ENCODE data around the gene SP2. TPM values are rescaled to one million over a fixed set of nuclear protein-coding genes. Genes with fewer than 3 reads are reported as not detected.

SP2 gene
- total and polyA plus RNA-seq, 2 of the 13 experiments (the other 11 are each of a cell fraction or from before 2014, with no cell fraction given), result 1.4 to 4.8 TPM

DNA sequence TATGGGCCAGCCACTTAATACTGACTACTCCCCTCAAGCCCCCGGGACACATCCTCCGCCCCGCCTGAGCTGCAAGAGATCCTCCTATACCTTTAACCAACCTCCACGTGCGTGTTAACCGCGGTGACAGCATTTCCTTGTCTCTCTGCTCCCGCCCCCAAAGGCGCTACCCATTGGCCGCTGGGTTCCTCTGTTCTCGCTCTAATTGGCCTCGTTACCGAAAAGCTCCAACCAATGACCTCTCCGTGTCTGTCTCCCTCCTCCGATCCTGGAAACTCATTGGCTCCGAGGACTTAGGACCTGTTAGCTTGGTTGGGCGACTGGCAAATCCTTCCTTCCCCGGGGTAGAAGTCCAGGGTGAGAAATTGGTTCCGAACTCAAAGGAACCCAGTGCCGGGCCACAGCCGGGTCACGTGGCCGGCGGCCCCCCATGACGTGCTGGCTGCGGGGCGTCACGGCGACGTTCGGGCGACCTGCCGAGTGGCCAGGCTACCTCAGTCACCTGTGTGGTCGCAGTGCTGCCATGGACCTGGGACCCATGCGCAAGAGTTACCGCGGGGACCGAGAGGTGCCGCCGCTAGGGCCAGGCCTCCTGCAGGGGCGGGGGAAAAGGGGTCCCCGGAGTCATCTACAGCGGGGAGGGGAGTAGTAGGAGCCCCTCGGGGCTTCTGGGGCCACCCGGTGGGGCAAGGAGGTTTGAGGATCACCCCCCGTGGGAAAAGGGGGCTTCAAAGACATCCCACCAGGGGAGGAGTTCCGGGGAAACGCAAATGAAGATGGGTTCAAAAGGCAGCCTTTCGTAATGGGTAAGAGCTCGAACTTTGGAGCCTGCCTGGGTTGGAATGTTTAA is 45.4 kb downstream of the SP2 start, which contains the start of gene PNPO (continued):
- TF ChIP-seq ZNF557 (CRISPR knock-in tag; IDR thresholded peaks at IDR 0.05) (peak; percentile 97), ZSCAN12 (CRISPR knock-in tag; IDR thresholded peaks at IDR 0.05) (peak; percentile 82; the same call in 1 of the 2 replicates), ZNF660 (CRISPR knock-in tag; IDR thresholded peaks at IDR 0.05; ENCODE audit: borderline replicate concordance, low read depth) (no peak), PHF20 (CRISPR knock-in tag; IDR thresholded peaks at IDR 0.05) (peak; percentile 85), ONECUT2 (CRISPR knock-in tag; IDR thresholded peaks at IDR 0.05) (peak; percentile 10; the same call in 1 of the 2 replicates), ZNF160 (CRISPR knock-in tag; IDR thresholded peaks at IDR 0.05) (peak; percentile 89)
- TF ChIP-seq, protein P1, sequence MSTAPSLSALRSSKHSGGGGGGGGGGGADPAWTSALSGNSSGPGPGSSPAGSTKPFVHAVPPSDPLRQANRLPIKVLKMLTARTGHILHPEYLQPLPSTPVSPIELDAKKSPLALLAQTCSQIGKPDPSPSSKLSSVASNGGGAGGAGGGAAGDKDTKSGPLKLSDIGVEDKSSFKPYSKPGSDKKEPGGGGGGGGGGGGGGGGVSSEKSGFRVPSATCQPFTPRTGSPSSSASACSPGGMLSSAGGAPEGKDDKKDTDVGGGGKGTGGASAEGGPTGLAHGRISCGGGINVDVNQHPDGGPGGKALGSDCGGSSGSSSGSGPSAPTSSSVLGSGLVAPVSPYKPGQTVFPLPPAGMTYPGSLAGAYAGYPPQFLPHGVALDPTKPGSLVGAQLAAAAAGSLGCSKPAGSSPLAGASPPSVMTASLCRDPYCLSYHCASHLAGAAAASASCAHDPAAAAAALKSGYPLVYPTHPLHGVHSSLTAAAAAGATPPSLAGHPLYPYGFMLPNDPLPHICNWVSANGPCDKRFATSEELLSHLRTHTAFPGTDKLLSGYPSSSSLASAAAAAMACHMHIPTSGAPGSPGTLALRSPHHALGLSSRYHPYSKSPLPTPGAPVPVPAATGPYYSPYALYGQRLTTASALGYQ (CRISPR knock-in tag; IDR thresholded peaks at IDR 0.05), result peak; percentile 89
- TF ChIP-seq, protein P2, sequence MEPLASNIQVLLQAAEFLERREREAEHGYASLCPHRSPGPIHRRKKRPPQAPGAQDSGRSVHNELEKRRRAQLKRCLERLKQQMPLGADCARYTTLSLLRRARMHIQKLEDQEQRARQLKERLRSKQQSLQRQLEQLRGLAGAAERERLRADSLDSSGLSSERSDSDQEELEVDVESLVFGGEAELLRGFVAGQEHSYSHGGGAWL (CRISPR knock-in tag; IDR thresholded peaks at IDR 0.05), result peak; percentile 92; the same call in 1 of the 2 replicates

DNA sequence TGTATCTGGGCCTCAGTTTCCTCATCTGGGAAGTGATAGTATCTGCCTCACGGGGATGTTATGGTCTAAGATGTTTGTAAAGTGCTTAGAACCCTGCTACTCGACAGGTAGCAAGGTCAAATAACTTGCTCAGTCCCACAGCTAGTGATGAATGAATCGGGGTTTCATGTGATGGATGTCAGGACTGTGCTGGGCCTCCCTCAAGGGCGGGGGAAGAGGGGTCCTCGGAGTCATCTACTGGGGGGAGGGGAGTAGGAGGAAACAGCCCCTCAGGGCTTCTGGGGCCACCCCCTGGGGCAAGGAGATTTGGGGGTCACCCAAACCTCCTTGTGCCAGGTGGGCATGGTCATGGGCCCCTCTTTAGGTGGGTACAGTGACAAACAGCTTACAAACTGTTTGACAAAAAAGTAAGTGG is 46.1 kb downstream of the SP2 start:
- Histone ChIP-seq H4K20me1 (ENCODE audit: insufficient read depth, low read length) (no peaks in the 10 kb centered on the region), H3K79me2 (ENCODE audit: insufficient read depth, low read length) (peaks cover 20% of the 10 kb centered on the region), H3K36me3 (replicated peaks in 1 of 2; ENCODE audit: control insufficient read depth in 1 of 2, insufficient read depth in 2 of 2, low read length in 2 of 2) (peaks cover 6 to 35% of the 10 kb centered on the region in 2 experiments), H3K4me2 (ENCODE audit: low read depth, low read length) (peak overlapping the region; percentile 97), H3K4me3 (replicated peaks in 1 of 3; ENCODE audit: insufficient read depth in 1 of 3, low read depth in 2 of 3, low read length in 3 of 3) (peak overlapping the region; percentile 75 to 87 (median 76)), H3K9ac (ENCODE audit: insufficient read depth, low read depth, low read length) (peak overlapping the region; percentile 90), H2AFZ (ENCODE audit: low read length) (no peak overlapping the region), H3K27me3 (ENCODE audit: control insufficient read depth in 1 of 2, insufficient read depth in 2 of 2, low read length in 2 of 2) (no peaks in the 10 kb centered on the region), H3K27ac (ENCODE audit: extremely low read length, insufficient read depth, low read length) (peak overlapping the region; percentile 95), H3K4me1 (ENCODE audit: insufficient read depth, low read length) (peaks cover 82% of the 10 kb centered on the region), H3K9me3 (ENCODE audit: low read length) (no peaks in the 10 kb centered on the region)
- DNase-seq (ENCODE audit: low spot score) (no peak), ATAC-seq (peak; percentile 26), FAIRE-seq (no peak)
- TSS peak; percentile 64 for BruUV-seq (replicated peaks)
- WGBS (ENCODE audit: low lambda C conversion rate), result 0% methylated on average over 5 of the region's 5 CpGs
- in situ Hi-C loops (cut with HindIII; ENCODE audit: extremely low pct_ligation_motif_present, low pct_unique_long_range_greater_than_20kb) (no loop called here), intact Hi-C loops (cut with micrococcal nuclease; ENCODE audit: unreplicated experiment) (no loop called here)
- ChIA-PET CTCF (ENCODE audit: low intra/inter-chr PET ratio, low total read pairs) (interaction anchor here (1.2 kb wide), 1 partner anchor 28 kb away, joined by 5 read pairs; no protein-coding TSS in a partner anchor), POLR2A (interaction anchor here (1.2 to 3.0 kb wide), 27 partner anchors 9 to 293 kb away, joined by 3 to 67 read pairs (median 7); partner anchors contain the start of genes CDK5RAP3, KPNB1, LRRC46 and MRPL10)
- TF ChIP-seq MATR3 (CRISPR knock-in tag; IDR thresholded peaks at IDR 0.05) (no peak), ZNF256 (CRISPR knock-in tag; conservative IDR thresholded peaks at IDR 0.05) (no peak), HOXA3 (CRISPR knock-in tag; IDR thresholded peaks at IDR 0.05) (no peak)
- TF ChIP-seq, protein P3, sequence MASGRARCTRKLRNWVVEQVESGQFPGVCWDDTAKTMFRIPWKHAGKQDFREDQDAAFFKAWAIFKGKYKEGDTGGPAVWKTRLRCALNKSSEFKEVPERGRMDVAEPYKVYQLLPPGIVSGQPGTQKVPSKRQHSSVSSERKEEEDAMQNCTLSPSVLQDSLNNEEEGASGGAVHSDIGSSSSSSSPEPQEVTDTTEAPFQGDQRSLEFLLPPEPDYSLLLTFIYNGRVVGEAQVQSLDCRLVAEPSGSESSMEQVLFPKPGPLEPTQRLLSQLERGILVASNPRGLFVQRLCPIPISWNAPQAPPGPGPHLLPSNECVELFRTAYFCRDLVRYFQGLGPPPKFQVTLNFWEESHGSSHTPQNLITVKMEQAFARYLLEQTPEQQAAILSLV (CRISPR knock-in tag; IDR thresholded peaks at IDR 0.05; ENCODE audit: borderline replicate concordance), result no peak
- TF ChIP-seq, protein P4, sequence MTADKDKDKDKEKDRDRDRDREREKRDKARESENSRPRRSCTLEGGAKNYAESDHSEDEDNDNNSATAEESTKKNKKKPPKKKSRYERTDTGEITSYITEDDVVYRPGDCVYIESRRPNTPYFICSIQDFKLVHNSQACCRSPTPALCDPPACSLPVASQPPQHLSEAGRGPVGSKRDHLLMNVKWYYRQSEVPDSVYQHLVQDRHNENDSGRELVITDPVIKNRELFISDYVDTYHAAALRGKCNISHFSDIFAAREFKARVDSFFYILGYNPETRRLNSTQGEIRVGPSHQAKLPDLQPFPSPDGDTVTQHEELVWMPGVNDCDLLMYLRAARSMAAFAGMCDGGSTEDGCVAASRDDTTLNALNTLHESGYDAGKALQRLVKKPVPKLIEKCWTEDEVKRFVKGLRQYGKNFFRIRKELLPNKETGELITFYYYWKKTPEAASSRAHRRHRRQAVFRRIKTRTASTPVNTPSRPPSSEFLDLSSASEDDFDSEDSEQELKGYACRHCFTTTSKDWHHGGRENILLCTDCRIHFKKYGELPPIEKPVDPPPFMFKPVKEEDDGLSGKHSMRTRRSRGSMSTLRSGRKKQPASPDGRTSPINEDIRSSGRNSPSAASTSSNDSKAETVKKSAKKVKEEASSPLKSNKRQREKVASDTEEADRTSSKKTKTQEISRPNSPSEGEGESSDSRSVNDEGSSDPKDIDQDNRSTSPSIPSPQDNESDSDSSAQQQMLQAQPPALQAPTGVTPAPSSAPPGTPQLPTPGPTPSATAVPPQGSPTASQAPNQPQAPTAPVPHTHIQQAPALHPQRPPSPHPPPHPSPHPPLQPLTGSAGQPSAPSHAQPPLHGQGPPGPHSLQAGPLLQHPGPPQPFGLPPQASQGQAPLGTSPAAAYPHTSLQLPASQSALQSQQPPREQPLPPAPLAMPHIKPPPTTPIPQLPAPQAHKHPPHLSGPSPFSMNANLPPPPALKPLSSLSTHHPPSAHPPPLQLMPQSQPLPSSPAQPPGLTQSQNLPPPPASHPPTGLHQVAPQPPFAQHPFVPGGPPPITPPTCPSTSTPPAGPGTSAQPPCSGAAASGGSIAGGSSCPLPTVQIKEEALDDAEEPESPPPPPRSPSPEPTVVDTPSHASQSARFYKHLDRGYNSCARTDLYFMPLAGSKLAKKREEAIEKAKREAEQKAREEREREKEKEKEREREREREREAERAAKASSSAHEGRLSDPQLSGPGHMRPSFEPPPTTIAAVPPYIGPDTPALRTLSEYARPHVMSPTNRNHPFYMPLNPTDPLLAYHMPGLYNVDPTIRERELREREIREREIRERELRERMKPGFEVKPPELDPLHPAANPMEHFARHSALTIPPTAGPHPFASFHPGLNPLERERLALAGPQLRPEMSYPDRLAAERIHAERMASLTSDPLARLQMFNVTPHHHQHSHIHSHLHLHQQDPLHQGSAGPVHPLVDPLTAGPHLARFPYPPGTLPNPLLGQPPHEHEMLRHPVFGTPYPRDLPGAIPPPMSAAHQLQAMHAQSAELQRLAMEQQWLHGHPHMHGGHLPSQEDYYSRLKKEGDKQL (CRISPR knock-in tag; IDR thresholded peaks at IDR 0.05; ENCODE audit: low read depth), result no peak

Data from HepG2 (cell line).